Measurements from ENCODE around the gene MAPK13.

MAPK13 gene

DNA sequence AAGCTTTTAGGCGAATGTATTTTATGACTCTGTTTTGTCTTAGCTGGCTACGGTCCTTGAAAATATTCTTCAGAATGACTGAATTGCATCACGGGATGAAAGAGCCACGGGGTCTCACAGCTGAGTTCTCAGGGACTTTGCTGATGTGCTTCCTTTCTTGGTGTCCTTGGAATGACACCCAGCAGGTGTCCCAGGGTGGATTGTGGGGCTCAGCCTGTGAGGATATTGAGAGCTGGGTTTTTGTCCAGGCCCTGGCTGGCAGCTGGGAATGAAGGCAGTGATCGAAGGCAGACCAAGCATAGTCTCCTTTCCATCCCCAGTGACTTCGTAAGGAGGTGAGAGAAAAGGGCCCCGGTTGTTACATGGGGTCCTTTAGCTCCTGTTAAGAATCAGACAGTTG lies 18.8 kb upstream of the MAPK13 start:
- TF ChIP-seq EZH2 (optimal IDR thresholded peaks at IDR 0.05; ENCODE audit: low read depth, low read length) (no peak), EZH2phosphoT487 (IDR thresholded peaks at IDR 0.05; ENCODE audit: low read length) (no peak)
- TF ChIP-seq, protein P1, sequence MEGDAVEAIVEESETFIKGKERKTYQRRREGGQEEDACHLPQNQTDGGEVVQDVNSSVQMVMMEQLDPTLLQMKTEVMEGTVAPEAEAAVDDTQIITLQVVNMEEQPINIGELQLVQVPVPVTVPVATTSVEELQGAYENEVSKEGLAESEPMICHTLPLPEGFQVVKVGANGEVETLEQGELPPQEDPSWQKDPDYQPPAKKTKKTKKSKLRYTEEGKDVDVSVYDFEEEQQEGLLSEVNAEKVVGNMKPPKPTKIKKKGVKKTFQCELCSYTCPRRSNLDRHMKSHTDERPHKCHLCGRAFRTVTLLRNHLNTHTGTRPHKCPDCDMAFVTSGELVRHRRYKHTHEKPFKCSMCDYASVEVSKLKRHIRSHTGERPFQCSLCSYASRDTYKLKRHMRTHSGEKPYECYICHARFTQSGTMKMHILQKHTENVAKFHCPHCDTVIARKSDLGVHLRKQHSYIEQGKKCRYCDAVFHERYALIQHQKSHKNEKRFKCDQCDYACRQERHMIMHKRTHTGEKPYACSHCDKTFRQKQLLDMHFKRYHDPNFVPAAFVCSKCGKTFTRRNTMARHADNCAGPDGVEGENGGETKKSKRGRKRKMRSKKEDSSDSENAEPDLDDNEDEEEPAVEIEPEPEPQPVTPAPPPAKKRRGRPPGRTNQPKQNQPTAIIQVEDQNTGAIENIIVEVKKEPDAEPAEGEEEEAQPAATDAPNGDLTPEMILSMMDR (IDR thresholded peaks at IDR 0.05; ENCODE audit: low read length): no peak
- H3K4me1 ChIP-seq (ENCODE audit: low read length): peaks cover 36% of the 10 kb centered on the region
- no peaks in the 10 kb centered on the region; the same call in 1 of the 2 replicates for H3K36me3 ChIP-seq (replicated peaks; ENCODE audit: insufficient read depth, low read length)

DNA sequence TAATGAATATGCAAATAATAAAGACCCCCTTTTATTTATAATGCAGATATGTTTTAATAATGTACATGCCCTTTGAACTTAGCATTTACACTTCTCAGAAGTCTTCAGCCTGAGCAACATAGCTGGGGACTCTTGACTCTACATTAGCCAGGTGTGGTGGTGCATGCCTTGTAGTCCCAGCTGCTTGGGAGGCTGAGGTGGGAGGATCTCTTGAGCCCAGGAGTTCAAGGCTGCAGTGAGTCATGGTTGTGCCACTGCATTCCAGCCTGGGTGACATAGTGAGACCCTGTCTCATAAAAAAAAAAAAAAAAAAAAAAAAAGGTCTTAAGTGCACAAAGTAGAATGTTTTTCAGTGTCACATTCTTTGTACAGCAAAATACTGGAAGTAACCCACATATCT lies 17.3 kb upstream of the MAPK13 start:
- Histone ChIP-seq H3K4me3 (ENCODE audit: low read length) (no peak overlapping the region), H4K20me1 (ENCODE audit: insufficient read depth, low read length) (no peaks in the 10 kb centered on the region), H2AFZ (ENCODE audit: low read length) (no peak overlapping the region), H3K4me2 (ENCODE audit: low read depth, low read length) (no peak overlapping the region), H3K27ac (ENCODE audit: low read length) (peak overlapping the region; percentile 22; the same call in 1 of the 2 replicates), H3K4me1 (ENCODE audit: low read length) (peaks cover 40% of the 10 kb centered on the region), H3F3A (ENCODE audit: insufficient read depth, low read length) (peaks cover 4% of the 10 kb centered on the region), H3K9ac (ENCODE audit: low read length) (no peak overlapping the region), H3K9me2 (replicated peaks; ENCODE audit: insufficient read depth, low read length) (no peaks in the 10 kb centered on the region), H3K36me3 (replicated peaks; ENCODE audit: insufficient read depth, low read length) (no peaks in the 10 kb centered on the region), H3K9me3 (replicated peaks; ENCODE audit: insufficient read depth, low read length) (no peaks in the 10 kb centered on the region), H3K79me2 (ENCODE audit: low read length) (no peaks in the 10 kb centered on the region), H3K27me3 (replicated peaks; ENCODE audit: insufficient read depth, low read length) (no peaks in the 10 kb centered on the region)
- TF ChIP-seq EZH2phosphoT487 (IDR thresholded peaks at IDR 0.05; ENCODE audit: low read length) (no peak), EZH2 (optimal IDR thresholded peaks at IDR 0.05; ENCODE audit: low read depth, low read length) (no peak)
- TF ChIP-seq, protein P1 (IDR thresholded peaks at IDR 0.05; ENCODE audit: low read length): no peak
- no peak for DNase-seq

More for the DNA sequence above, 18.8 kb upstream of the MAPK13 start:
- no peak overlapping the region for H2AFZ ChIP-seq (ENCODE audit: low read length)
- DNase-seq: no peak
- no peaks in the 10 kb centered on the region for H3K79me2 ChIP-seq (ENCODE audit: low read length)
- H3K9me3 ChIP-seq (replicated peaks; ENCODE audit: insufficient read depth, low read length): no peaks in the 10 kb centered on the region
- peaks cover 4% of the 10 kb centered on the region for H3F3A ChIP-seq (ENCODE audit: insufficient read depth, low read length)
- H3K27me3 ChIP-seq (replicated peaks; ENCODE audit: insufficient read depth, low read length): no peaks in the 10 kb centered on the region
- H3K9ac ChIP-seq (ENCODE audit: low read length): no peak overlapping the region
- H3K4me2 ChIP-seq (ENCODE audit: low read depth, low read length): no peak overlapping the region
- H3K9me2 ChIP-seq (replicated peaks; ENCODE audit: insufficient read depth, low read length): no peaks in the 10 kb centered on the region
- H4K20me1 ChIP-seq (ENCODE audit: insufficient read depth, low read length): no peaks in the 10 kb centered on the region
- no peak overlapping the region for H3K4me3 ChIP-seq (ENCODE audit: low read length)
- no peak overlapping the region for H3K27ac ChIP-seq (ENCODE audit: low read length)

DNA sequence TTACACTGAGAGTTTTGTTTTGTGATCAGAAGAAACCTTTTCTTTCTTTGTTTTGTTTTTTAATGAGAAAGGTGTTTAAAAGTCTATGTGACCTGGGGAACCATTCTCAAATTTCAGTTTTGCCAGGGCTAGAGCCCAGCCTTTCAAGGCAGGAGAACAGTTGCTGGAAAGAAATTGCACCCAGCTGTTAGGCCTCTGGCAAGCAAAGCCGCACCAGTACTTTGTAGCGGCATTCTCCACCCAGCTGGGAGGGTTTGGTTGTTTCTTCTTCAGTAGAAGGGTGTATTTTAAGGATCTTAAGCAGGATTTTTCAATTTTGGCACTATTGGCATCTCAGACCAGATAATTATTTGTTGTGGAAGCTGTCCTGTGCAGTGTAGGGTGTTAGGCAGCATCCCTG lies 16.6 kb upstream of the MAPK13 start:
- Histone ChIP-seq H3K9me3 (replicated peaks; ENCODE audit: insufficient read depth, low read length) (no peaks in the 10 kb centered on the region), H3K9me2 (replicated peaks; ENCODE audit: insufficient read depth, low read length) (no peaks in the 10 kb centered on the region), H2AFZ (ENCODE audit: low read length) (no peak overlapping the region), H3K27me3 (replicated peaks; ENCODE audit: insufficient read depth, low read length) (no peaks in the 10 kb centered on the region), H3K4me1 (ENCODE audit: low read length) (peaks cover 40% of the 10 kb centered on the region), H3K4me3 (ENCODE audit: low read length) (no peak overlapping the region), H3F3A (ENCODE audit: insufficient read depth, low read length) (peaks cover 4% of the 10 kb centered on the region), H3K79me2 (ENCODE audit: low read length) (no peaks in the 10 kb centered on the region), H4K20me1 (ENCODE audit: insufficient read depth, low read length) (no peaks in the 10 kb centered on the region), H3K27ac (ENCODE audit: low read length) (peak overlapping the region; percentile 22; the same call in 1 of the 2 replicates), H3K4me2 (ENCODE audit: low read depth, low read length) (no peak overlapping the region), H3K9ac (ENCODE audit: low read length) (no peak overlapping the region), H3K36me3 (replicated peaks; ENCODE audit: insufficient read depth, low read length) (no peaks in the 10 kb centered on the region)
- TF ChIP-seq EZH2 (optimal IDR thresholded peaks at IDR 0.05; ENCODE audit: low read depth, low read length): no peak
- no peak for TF ChIP-seq EZH2phosphoT487 (IDR thresholded peaks at IDR 0.05; ENCODE audit: low read length)
- no peak for DNase-seq

DNA sequence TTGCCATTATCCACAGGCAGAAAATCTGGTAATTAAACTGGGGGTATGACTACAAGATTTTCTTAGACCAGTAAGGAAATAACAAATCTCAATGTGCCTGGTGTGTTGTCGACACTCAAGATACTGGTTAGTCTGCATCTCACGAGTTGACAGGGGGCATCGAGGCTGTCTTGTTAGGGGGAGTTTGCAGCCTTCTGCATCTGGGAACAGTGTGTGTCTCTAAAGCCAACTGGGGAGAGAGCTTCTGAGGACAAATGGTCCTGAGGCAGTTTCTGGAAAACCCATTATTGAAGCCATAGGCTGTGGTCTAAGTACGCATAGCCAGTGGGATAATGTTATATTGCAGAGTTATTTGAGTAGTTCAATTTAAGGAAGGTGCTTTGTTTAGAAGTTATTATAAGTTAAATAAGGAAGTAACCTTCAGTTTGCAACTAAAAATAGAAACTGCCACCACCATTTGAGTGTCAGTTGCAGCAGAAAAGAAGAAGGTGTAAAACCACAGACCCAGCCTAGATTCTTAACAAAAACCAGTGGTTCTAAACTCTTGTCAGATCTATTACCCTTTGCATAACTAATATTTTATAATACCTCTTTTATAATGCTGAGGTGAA lies 15.4 kb upstream of the MAPK13 start:
- Histone ChIP-seq H3K27ac (ENCODE audit: low read length) (peak overlapping the region; percentile 60; the same call in 1 of the 2 replicates), H3K4me1 (ENCODE audit: low read length) (peaks cover 40% of the 10 kb centered on the region), H3K79me2 (ENCODE audit: low read length) (no peaks in the 10 kb centered on the region), H3K4me3 (ENCODE audit: low read length) (peak overlapping the region; percentile 16; the same call in 1 of the 2 replicates), H4K20me1 (ENCODE audit: insufficient read depth, low read length) (no peaks in the 10 kb centered on the region), H3K9ac (ENCODE audit: low read length) (no peak overlapping the region), H3K27me3 (replicated peaks; ENCODE audit: insufficient read depth, low read length) (no peaks in the 10 kb centered on the region), H2AFZ (ENCODE audit: low read length) (no peak overlapping the region), H3K9me3 (replicated peaks; ENCODE audit: insufficient read depth, low read length) (no peaks in the 10 kb centered on the region), H3K9me2 (replicated peaks; ENCODE audit: insufficient read depth, low read length) (no peaks in the 10 kb centered on the region), H3K4me2 (ENCODE audit: low read depth, low read length) (peak overlapping the region; percentile 71; the same call in 1 of the 2 replicates), H3K36me3 (replicated peaks; ENCODE audit: insufficient read depth, low read length) (no peaks in the 10 kb centered on the region), H3F3A (ENCODE audit: insufficient read depth, low read length) (peaks cover 4% of the 10 kb centered on the region)
- DNase-seq: peak; percentile 61
- TF ChIP-seq EZH2 (optimal IDR thresholded peaks at IDR 0.05; ENCODE audit: low read depth, low read length) (no peak), EZH2phosphoT487 (IDR thresholded peaks at IDR 0.05; ENCODE audit: low read length) (no peak)
- TF ChIP-seq, protein P1 (IDR thresholded peaks at IDR 0.05; ENCODE audit: low read length): no peak
